Measurements from ENCODE around the gene COG8.

The COG8 gene

DNA sequence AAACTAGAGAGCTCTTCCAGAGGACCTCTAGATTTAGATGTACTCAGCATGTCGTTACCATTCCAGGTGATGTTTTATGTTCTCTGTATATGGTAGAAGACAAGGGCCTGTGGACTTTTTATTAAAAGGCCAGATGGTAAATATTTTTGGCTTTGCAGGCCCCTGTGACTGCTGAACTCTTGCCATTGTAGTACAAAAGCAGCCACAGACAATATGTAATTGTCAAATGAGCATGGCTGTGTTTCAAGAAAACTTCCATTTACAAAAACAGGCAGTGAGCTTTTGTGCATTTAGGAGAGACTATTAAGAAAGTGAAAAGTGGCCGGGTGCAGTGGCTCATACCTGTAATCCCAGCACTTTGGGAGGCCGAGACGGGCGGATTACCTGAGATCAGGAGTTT lies 4.8 kb upstream of the COG8 start:
- DNase-seq, result no peak

GRCh38 chr16:69340095-69340644 lies 806 bp upstream of the COG8 start:
- DNase-seq, result no peak

- no peak for DNase-seq
Measured at GRCh38 chr16:69338557-69339288, 641 bp downstream of the COG8 start.

GRCh38 chr16:69334696-69335095 lies 4.7 kb downstream of the COG8 start:
- DNase-seq, result no peak

DNA sequence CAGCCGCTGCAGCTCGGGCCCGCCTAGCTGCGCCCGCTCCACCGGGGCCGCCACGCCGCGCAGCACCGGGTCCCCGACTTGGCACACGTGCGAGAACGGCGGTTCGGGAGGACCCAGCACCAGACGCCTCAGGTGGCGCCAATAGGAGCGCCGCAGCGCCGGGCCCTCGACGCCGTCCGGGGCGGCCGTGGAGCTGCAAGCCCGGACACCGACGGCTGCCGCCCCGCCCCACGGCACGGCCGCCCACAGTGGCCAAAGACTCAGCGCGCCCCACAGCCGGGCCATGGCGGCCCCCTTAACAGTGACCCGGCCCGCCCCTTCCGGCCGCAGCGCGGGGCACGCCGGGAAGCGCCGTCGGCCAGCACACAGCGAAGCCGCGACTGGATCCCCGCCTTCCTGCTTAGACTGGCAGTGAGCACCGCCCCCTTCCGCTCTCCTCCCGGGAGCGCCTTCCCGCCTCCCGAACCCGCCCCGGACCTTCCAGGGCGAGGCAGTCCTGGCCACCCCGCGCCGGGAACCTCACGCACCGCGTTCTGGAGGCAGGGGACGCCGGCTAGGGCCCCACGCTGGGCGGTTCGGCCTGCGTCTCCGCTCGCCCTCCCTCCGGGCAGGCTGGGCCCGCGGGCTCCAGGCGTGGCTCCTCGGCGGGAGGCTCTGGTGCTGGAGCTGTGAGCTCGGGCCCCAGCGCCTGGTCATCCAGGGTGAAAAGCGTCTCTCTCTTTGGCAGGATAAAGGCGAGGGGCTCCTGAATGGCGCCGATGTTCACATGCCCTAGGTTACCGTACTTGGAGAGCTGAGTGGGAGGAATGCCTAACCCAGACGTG lies 8.9 kb downstream of the COG8 start, which contains the start of gene PDF:
PDF (minus strand) TSS at position 303 of the 824 bp plus-strand sequence; CDS start at position 285, 18 bp downstream.
- DNase-seq, result peak; percentile 79

DNA sequence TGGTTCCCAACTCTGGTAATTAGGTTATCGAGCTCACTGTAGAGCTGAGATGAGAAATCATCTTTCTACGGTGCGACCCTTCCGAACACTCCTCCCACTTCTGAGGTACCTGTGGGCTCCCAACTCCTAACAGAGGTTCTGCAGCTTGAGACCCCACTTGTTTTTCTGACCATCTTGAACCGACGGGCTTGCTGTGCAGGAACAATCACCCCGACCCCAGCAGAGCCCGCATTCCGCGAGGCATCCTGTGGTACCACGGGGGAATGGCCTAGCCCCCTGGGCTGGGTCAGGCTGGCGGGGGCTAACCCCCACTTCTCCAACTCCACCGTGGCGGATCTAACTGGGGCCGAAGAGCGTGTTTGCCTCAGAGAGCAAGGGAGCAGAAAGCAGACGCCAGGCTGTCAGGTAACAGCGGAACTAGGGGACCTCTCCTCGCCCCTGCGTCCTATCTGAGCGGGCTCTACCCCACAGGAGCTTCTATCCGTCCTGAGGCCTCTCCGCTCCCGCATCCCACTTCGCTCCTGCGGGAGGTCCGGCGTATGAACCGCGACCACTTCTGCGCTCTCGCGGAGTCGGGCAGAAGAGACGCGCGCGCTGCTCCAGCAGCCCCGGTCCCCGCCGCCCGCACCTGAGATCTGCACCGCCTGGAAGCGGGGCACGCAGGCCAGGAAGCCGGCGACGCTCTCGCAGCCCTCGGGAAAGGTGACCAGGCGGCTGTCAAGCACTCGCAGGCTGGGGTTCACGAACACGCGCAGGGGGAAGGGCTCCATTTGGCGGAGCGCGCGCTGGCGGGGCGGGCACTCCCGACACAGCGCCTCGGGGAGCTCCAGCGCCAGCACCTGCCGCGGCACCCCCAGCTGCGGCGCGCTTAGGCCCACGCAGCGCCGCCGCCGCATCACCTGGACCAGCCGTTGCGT lies 9.7 kb downstream of the COG8 start:
- DNase-seq, result no peak

- DNase-seq, result no peak
Measured at GRCh38 chr16:69328854-69329316, 10.5 kb downstream of the COG8 start.

GRCh38 chr16:69327585-69328310 lies 11.6 kb downstream of the COG8 start:
- no peak for DNase-seq

DNA sequence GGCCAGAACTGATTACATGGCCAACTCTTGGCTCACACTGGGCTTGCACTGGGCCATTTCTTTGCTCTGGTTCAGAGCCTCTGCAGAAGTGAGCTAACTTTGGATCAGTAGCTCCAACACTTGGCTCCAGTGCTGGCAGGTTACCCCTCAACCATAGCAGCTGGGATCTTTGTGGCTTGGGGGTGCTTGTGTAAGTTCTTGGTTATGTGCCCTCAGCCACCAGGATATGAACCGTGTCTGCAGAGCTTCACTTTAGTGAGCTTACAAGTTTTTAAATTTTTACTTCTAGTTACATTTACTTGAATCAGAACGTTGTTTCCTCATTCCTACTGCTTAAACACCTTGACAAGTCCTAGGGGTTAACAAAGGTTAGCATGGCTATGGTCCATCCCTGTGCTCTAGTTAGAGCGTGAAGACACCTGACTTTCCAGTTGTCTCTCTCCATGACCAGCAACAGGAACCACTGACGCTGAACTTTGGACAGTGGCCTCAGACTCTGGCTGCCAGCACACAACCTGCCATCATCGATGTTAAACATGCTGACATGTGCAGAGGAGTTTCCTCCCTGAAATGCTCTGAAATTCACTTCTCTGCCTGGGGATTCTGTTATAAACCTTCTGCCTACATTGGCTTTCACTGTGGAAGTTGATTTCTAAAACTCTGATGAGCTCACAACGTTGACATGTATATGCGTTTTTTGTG lies 13.0 kb downstream of the COG8 start:
- no peak for DNase-seq

- DNase-seq, result no peak
Measured at GRCh38 chr16:69325784-69326171, 13.6 kb downstream of the COG8 start.

DNA sequence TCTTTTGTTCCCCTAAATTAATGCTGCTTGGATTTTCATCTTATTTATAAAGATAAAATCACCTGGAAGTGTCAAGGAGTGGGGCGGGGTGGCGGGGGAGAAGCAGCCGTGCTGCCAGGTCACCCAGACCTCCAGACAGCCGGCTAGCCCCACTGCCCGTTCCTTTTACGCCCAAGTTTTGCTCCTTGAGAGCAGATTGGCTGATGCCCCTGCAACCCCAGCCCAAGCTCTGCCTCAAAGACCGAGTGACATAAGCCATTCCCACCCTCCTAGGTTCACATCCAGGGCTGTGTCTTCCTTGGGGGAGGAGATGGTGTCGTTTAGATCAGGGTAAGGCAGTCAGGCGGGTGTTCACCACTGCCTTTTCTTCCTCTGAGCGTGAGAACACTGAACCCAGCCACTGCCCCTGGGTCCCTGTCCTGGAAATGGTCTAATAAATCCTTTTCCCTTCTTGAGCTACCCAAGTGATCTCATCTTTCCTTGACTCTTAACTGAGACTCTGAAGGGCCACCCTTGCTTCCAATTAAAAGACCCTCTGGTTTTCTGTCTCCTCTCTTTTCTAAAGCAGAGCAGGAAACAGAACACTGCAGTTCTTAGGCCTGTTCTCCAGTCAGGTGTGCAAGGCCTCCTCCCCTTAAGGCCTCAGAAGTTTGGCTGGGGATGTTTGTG lies 14.6 kb downstream of the COG8 start:
- DNase-seq, result no peak

DNA sequence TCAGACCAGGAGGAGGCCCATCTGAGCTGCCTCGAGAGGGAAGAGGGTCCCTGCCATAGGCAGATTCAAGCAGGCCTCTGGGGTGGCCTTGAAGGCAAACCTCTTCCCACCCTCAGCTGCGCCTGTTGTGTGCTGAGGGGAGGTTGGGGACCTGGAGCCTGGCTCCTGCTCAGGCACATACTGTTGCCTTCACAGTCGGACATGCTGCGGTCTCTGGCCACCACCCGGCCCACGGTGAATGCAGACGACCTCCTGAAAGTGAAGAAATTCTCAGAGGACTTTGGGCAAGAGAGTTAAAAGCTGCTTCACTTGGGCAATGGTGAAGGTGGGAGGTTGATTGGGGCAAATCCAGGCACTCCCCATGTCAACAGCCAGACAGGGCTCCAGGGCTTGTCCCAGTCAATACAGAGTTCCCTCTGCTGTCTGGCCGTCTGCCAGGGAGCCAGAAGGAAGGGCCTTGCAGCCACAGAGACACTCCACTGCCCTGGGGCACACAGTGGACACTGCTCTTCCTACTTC lies 15.3 kb downstream of the COG8 start:
- DNase-seq, result no peak

GRCh38 chr16:69323415-69323814 lies 15.9 kb downstream of the COG8 start:
- no peak for DNase-seq

GRCh38 chr16:69322343-69322742 lies 17.0 kb downstream of the COG8 start:
- no peak for DNase-seq

DNA sequence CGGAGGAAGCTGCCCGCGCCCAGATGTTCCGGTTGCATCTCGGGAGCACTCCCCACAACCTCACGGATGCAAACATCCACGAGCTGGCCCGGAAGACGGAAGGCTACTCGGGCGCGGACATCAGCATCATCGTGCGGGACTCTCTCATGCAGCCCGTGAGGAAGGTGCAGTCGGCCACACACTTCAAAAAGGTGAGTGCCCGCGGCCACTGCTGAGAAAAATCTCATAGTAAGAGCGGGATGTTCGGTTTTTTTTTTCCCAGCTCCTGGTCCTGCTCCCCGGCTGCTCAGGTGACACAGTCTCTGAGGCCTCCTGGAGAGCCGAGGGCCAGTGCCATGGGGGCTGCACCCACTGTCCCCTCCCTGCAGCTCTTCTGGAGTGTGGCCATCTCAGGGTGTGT lies 18.3 kb downstream of the COG8 start:
- DNase-seq, result no peak

- no peak for DNase-seq
Measured at GRCh38 chr16:69320740-69321073, 18.7 kb downstream of the COG8 start.

DNA sequence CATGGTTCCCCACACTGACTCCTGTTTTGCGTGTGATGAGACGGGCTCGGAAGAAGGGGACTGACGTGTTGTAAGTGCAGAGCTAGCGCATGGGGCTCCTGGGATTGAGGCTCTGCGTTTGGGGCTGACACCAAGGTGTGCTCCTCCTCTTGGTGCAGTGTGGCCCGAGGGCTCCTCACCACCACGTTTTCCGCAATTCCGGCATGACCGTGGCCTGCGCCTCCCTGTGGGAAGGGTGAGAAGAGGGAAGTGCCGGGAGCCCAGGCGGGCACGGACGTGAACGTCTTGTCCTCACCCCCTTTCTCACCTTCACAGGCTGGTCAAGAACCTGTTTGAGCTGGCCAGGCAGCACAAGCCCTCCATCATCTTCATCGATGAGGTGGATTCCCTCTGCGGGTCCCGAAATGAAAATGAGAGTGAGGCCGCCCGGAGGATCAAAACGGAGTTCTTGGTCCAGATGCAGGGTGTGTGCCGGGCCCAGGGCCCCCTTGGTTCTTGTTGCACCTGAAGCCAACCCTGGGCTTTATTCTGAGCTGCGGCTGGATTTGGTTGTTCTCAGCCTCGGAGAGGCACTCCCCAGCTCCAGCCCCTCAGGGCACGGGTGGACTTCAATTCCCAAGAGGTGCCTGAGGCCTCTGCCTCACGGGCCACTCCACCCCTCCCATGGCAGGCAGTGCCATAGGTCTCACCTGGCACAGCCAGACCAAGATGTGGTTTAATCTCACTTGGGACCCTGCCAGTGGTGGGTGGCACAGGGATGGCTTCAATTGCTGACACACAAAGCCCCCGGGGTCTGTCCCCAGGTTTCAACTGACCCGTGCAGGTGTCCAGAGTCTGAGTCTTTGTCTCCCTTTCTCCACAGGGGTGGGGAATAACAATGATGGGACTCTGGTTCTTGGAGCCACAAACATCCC lies 19.3 kb downstream of the COG8 start:
- DNase-seq, result no peak

- no peak for DNase-seq
Measured at GRCh38 chr16:69319381-69319780, 20.0 kb downstream of the COG8 start.

- DNase-seq, result no peak
Measured at GRCh38 chr16:69318911-69319289, 20.5 kb downstream of the COG8 start.
